Vagina (tissue), 2 donors: ENCODE data around the gene CHL1. TPM values are rescaled to one million over a fixed set of nuclear protein-coding genes. Genes with fewer than 3 reads are reported as not detected.

Experiments
- DNase-seq, 2 donors: peaks; one replicate each; pipeline ENCODE4 v3.0.0-alpha.2; 2017; ENCODE audit errors: extremely low spot score in 2 of 2
- H3K27ac ChIP-seq: fragments of 200-600 bp; sonication (generic); one replicate; pipeline ENCODE4 v1.5.1; 2019
- H3K27me3 ChIP-seq: fragments of 200-600 bp; sonication (generic); one replicate; pipeline ENCODE4 v1.5.1; 2019
- H3K36me3 ChIP-seq, 2 donors: fragments of 200-600 bp; sonication (generic); one replicate each; pipeline ENCODE4 v1.5.1; 2017 to 2019
- H3K4me1 ChIP-seq: fragments of 200-600 bp; sonication (generic); one replicate; pipeline ENCODE4 v1.5.1; 2019
- H3K4me3 ChIP-seq, 2 donors: fragments of 200-600 bp; sonication (generic); 1 replicate in 1 of 2; 2 replicates in 1 of 2; pipeline ENCODE4 v1.5.1; 2016 to 2019
- H3K9me3 ChIP-seq: fragments of 200-600 bp; sonication (generic); one replicate; pipeline ENCODE4 v1.5.1; 2019
- POLR2A ChIP-seq, 2 donors: fragments of 450-650 bp; IDR thresholded peaks; one replicate each; pipeline ENCODE4 v1.6.1; 2017; ENCODE audit warnings: antibody characterized with exemption in 2 of 2, mild to moderate bottlenecking in 2 of 2, moderate library complexity in 2 of 2
- POLR2AphosphoS5 ChIP-seq, 2 donors: sonication (generic); formaldehyde crosslinking; IDR thresholded peaks; one replicate each; pipeline ENCODE4 v1.9.0; 2017; ENCODE audit warnings: antibody characterized with exemption in 2 of 2, mild to moderate bottlenecking in 2 of 2, low read depth in 1 of 2; ENCODE audit not compliant: insufficient read depth in 1 of 2
- intact Hi-C: fragments of 100-400 bp; cut with DNase I; formaldehyde crosslinking; loops from one replicate; pipeline ENCODE4 v1.15.1; 2023
- total RNA-seq: library from RNA; depleted of rRNA; stranded (reverse); fragments of >200 nt; gene quantifications from one replicate; pipeline ENCODE4 v1.2.3, GENCODE V29; 2016
- TF ChIP-seq, protein P1 (sequence below), 3 experiments: fragments of 450-650 bp in 2 of 3; fragments of 200-600 bp in 1 of 3; sonication (generic) in 1 of 3; IDR thresholded peaks; one replicate each; pipeline ENCODE4 v1.5.1; 2017 to 2019; ENCODE audit warnings: antibody characterized with exemption in 3 of 3, mild to moderate bottlenecking in 2 of 3, moderate library complexity in 2 of 3

The CHL1 gene
- total RNA-seq, 1 donor from 2014 or later, result 25.8 TPM

GRCh38 chr3:373193-373779, 176.7 kb downstream of the CHL1 start:
- H3K4me1 ChIP-seq, result no peaks in the 10 kb centered on the region
- intact Hi-C loops, result no loop called here
- no peak overlapping the region for H3K4me3 ChIP-seq
- no peaks in the 10 kb centered on the region for H3K36me3 ChIP-seq
- H3K9me3 ChIP-seq, result no peaks in the 10 kb centered on the region
- no peak for DNase-seq
- H3K27ac ChIP-seq, result no peak overlapping the region
- H3K27me3 ChIP-seq, result no peaks in the 10 kb centered on the region
- TF ChIP-seq, protein P1, sequence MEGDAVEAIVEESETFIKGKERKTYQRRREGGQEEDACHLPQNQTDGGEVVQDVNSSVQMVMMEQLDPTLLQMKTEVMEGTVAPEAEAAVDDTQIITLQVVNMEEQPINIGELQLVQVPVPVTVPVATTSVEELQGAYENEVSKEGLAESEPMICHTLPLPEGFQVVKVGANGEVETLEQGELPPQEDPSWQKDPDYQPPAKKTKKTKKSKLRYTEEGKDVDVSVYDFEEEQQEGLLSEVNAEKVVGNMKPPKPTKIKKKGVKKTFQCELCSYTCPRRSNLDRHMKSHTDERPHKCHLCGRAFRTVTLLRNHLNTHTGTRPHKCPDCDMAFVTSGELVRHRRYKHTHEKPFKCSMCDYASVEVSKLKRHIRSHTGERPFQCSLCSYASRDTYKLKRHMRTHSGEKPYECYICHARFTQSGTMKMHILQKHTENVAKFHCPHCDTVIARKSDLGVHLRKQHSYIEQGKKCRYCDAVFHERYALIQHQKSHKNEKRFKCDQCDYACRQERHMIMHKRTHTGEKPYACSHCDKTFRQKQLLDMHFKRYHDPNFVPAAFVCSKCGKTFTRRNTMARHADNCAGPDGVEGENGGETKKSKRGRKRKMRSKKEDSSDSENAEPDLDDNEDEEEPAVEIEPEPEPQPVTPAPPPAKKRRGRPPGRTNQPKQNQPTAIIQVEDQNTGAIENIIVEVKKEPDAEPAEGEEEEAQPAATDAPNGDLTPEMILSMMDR (IDR thresholded peaks at IDR 0.05), result no peak
- TF ChIP-seq POLR2A (IDR thresholded peaks at IDR 0.05) (no peak), POLR2AphosphoS5 (IDR thresholded peaks at IDR 0.05; ENCODE audit: insufficient read depth in 1 of 2, low read depth in 1 of 2) (no peak)

- H3K27me3 ChIP-seq, result no peaks in the 10 kb centered on the region
- no peaks in the 10 kb centered on the region for H3K9me3 ChIP-seq
- DNase-seq, result no peak
- H3K36me3 ChIP-seq, result no peaks in the 10 kb centered on the region
- no peaks in the 10 kb centered on the region for H3K4me1 ChIP-seq
- TF ChIP-seq, protein P1 (IDR thresholded peaks at IDR 0.05), result no peak
- TF ChIP-seq POLR2AphosphoS5 (IDR thresholded peaks at IDR 0.05; ENCODE audit: insufficient read depth in 1 of 2, low read depth in 1 of 2), result no peak
- no peak for TF ChIP-seq POLR2A (IDR thresholded peaks at IDR 0.05)
- H3K27ac ChIP-seq, result no peak overlapping the region
- H3K4me3 ChIP-seq, result no peak overlapping the region
- intact Hi-C loops, result no loop called here
These were observed 177.9 kb downstream of the CHL1 start for GRCh38 chr3:374459-374858.

- DNase-seq, result no peak
- TF ChIP-seq POLR2AphosphoS5 (IDR thresholded peaks at IDR 0.05; ENCODE audit: insufficient read depth in 1 of 2, low read depth in 1 of 2) (peak in 1 of 2 donors; percentile 16), POLR2A (IDR thresholded peaks at IDR 0.05) (no peak)
- TF ChIP-seq, protein P1 (IDR thresholded peaks at IDR 0.05), result peak in 1 of 3 experiments; percentile 28
- no peak overlapping the region for H3K4me3 ChIP-seq
- no peaks in the 10 kb centered on the region for H3K9me3 ChIP-seq
- intact Hi-C loops, result no loop called here
- no peaks in the 10 kb centered on the region for H3K4me1 ChIP-seq
- H3K36me3 ChIP-seq, result no peaks in the 10 kb centered on the region
- no peak overlapping the region for H3K27ac ChIP-seq
- no peaks in the 10 kb centered on the region for H3K27me3 ChIP-seq
These were observed 180.6 kb downstream of the CHL1 start for GRCh38 chr3:377158-377561.

GRCh38 chr3:380801-381200, 184.2 kb downstream of the CHL1 start:
- no peak for DNase-seq
- TF ChIP-seq POLR2A (IDR thresholded peaks at IDR 0.05) (no peak), POLR2AphosphoS5 (IDR thresholded peaks at IDR 0.05; ENCODE audit: insufficient read depth in 1 of 2, low read depth in 1 of 2) (no peak)
- TF ChIP-seq, protein P1 (IDR thresholded peaks at IDR 0.05), result no peak
- no peaks in the 10 kb centered on the region for H3K27me3 ChIP-seq
- H3K9me3 ChIP-seq, result no peaks in the 10 kb centered on the region
- no peaks in the 10 kb centered on the region for H3K36me3 ChIP-seq
- intact Hi-C loops, result no loop called here
- H3K4me1 ChIP-seq, result no peaks in the 10 kb centered on the region
- no peak overlapping the region for H3K27ac ChIP-seq
- no peak overlapping the region for H3K4me3 ChIP-seq

GRCh38 chr3:385151-385550, 188.6 kb downstream of the CHL1 start:
- Histone ChIP-seq H3K9me3 (no peaks in the 10 kb centered on the region), H3K27ac (no peak overlapping the region), H3K4me1 (no peaks in the 10 kb centered on the region), H3K36me3 (no peaks in the 10 kb centered on the region), H3K27me3 (no peaks in the 10 kb centered on the region), H3K4me3 (no peak overlapping the region)
- TF ChIP-seq POLR2A (IDR thresholded peaks at IDR 0.05), result no peak
- TF ChIP-seq, protein P1 (IDR thresholded peaks at IDR 0.05), result no peak
- no peak for TF ChIP-seq POLR2AphosphoS5 (IDR thresholded peaks at IDR 0.05; ENCODE audit: insufficient read depth in 1 of 2, low read depth in 1 of 2)
- intact Hi-C loops, result no loop called here
- no peak for DNase-seq
